HG03432 (cell line): ENCODE measurements around the gene PTGES.

ENCODE experiments used
- ATAC-seq: cut with Tn5 transposase; IDR thresholded peaks from one replicate; pipeline ENCODE4 v1.9.1; 2021; ENCODE audit warnings: mild to moderate bottlenecking, moderate library complexity; ENCODE audit not compliant: unreplicated experiment

The PTGES gene

DNA sequence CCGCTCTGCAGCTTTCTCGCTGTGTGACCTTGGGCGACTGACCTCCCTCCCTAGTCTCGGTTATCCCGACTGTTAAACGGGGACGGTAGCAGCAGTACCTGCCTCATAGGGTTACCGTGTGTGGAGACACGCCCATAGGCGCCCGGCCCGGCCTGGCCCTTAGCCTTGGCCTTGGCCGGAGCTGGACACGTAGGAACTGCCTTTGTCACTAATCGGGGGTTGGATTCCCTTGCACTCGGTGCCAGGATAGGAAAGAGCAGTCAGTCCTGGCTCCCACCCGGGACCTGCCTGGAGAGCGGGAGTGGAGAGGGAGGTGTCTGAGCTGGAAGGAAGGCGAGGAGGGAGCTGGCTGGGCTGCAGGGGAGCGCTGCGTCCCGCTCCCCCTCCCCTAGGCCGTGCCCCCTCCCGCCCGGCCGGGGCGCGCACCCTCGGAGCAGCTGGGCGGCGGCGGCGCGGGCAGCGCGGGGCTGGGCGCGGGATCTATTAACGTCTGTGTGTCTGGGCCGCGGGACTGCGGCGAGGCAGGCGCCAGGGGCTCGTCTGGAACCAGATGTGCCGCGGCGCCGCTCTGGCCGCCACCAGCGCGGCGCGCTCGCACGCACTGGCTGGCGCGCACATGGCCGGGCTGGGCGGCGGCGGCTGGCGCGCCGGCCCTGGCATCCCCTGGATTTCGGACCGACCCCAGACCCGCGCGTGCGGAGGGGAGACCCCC lies 55.7 kb downstream of the PTGES start:
- no peak for ATAC-seq

DNA sequence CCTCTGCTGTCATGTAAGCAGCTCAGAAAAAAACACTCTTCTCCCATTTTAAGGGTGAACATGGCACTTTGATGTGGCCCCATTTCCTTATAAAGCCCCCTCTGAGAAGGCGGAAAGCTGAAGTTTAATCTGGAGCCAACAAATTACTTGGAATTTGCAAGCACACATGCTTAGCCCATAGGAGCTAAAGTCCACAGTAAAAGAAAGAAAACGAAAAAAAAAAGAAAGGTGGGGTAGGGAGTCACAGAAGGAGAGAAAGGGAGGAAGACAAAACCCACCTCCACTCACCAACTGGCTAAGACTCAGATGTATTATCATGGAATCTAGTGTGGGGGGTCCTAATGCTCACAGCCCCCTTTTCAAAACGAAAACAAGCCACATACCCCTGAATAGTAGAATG lies 57.0 kb downstream of the PTGES start:
- ATAC-seq = no peak

DNA sequence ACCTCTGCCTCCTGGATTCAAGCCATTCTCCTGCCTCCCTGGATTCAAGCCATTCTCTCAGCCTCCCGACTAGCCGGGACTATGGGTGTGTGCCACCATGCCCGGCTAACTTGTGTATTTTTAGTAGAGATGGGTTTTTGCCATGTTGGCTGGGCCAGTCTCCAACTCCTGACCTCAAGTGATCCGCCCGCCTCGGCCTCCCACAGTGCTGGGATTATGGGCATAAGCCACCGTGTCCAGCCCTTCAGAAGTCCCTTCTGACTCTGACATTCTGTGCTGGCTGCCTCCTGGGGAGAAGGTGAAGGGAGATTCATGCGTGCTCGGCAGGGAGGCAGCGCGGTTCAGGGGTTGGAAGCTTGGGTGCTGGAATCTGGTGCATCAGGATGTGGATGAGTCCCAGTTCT lies 58.6 kb downstream of the PTGES start:
- ATAC-seq = no peak

DNA sequence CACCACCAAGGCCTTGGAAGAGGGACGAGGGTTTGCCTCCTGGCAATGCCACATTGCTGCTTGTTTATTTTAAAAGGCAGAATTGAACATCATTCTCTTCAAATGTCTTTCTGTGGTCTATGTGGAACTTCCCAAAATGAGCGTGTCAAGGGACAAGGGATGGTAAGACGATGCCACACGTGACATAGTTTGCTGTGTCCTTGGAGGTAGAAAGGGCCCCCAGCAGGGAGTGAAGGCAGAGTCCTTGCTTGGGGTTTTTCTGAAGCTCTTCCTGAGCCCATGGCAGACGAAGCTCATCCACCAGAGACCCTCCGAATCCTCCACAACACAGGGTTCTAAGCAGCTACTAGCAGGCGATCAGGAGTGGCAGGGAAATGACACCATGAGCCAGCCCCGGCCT lies 59.1 kb downstream of the PTGES start:
- ATAC-seq = no peak

DNA sequence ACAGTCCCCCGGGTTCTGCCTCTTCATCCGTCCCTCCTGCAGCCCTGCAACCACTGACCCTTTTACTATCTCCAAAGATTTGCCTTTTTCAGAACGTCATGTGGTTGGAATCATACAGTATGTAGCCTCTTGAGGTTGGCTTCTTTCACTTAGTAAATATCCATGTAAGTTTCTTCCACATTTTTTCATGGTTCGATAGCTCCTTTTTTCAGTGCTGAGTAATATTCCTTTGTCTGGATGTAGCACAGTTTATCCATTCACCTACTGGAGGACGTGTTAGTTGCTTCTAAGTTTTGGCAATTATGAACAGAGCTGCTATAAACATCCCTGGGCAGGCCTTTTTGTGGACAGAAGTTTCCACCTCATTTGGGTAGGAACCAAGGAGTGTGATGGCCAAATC lies 60.3 kb downstream of the PTGES start:
- no peak for ATAC-seq
